Choroid plexus epithelial cell (primary cell): ENCODE data around the gene KCNJ10.

Source experiments
- DNase-seq: peaks from one replicate; pipeline ENCODE4 v3.0.0-alpha.2; 2010; ENCODE audit warnings: low read depth
- H3K4me3 ChIP-seq: 2 replicates; pipeline ENCODE4 v1.5.1; 2011; ENCODE audit warnings: low read depth, mild to moderate bottlenecking, control low read depth, low read length, moderate library complexity
- CTCF ChIP-seq: conservative IDR thresholded peaks from 2 replicates; pipeline ENCODE4 v1.5.1; 2011; ENCODE audit warnings: low read depth, mild to moderate bottlenecking, control low read depth, inconsistent platforms, low read length, moderate library complexity

KCNJ10 gene

GRCh38 chr1:160089883-160090282 lies 19.9 kb upstream of the KCNJ10 start:
- H3K4me3 ChIP-seq = no peak overlapping the region
- no peak for DNase-seq
- TF ChIP-seq CTCF = no peak

- H3K4me3 ChIP-seq = no peak overlapping the region
- no peak for DNase-seq
- TF ChIP-seq CTCF = no peak
Measured at GRCh38 chr1:160087118-160087662, 17.2 kb upstream of the KCNJ10 start.

- H3K4me3 ChIP-seq = no peak overlapping the region
- no peak for TF ChIP-seq CTCF
- DNase-seq = no peak
Measured at GRCh38 chr1:160086456-160086892, 16.5 kb upstream of the KCNJ10 start.

GRCh38 chr1:160085686-160086455 lies 15.9 kb upstream of the KCNJ10 start:
- TF ChIP-seq CTCF = peak; percentile 92
- no peak overlapping the region for H3K4me3 ChIP-seq
- DNase-seq = peak; percentile 85

- H3K4me3 ChIP-seq = no peak overlapping the region
- no peak for DNase-seq
- TF ChIP-seq CTCF = no peak
Measured at GRCh38 chr1:160084771-160085321, 14.9 kb upstream of the KCNJ10 start.

- peak; percentile 77 for TF ChIP-seq CTCF
- DNase-seq = peak; percentile 45
- H3K4me3 ChIP-seq = peak overlapping the region; percentile 50
Measured at GRCh38 chr1:160083968-160084770, 14.2 kb upstream of the KCNJ10 start.
